Measurements from ENCODE around the gene IGF2R. TPM values are rescaled to one million over a fixed set of nuclear protein-coding genes. Genes with fewer than 3 reads are reported as not detected.

IGF2R gene
- total RNA-seq, 1 donor from 2014 or later = 73.4 TPM

DNA sequence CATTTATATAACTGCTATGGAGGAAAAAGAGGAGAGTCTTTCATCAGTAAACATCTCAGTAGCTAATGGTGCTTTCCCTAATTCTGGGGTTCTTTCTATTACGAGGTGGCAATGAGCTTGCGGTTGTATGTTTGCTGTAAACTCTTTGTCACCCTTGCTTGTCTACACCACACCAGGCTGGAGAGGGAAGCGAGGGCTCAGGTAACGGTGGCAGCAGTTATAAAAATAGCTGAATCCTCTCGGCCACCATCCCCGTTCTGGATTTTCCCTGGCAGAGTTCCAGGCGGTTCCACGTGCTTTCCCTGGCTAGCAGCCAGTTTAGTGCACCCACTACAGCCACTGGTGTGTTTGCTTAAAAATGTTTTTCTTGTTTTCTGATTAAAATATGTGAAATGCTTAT, 39.1 kb upstream of the IGF2R start:
- Histone ChIP-seq H3K4me3 (no peak overlapping the region), H3K27ac (no peak overlapping the region), H3K4me1 (peaks cover 11% of the 10 kb centered on the region), H3K36me3 (no peaks in the 10 kb centered on the region), H3K27me3 (no peaks in the 10 kb centered on the region), H3K9me3 (no peaks in the 10 kb centered on the region)
- TF ChIP-seq POLR2A (IDR thresholded peaks at IDR 0.05) = no peak
- no peak for TF ChIP-seq POLR2AphosphoS5 (IDR thresholded peaks at IDR 0.05; ENCODE audit: insufficient read depth in 1 of 2, low read depth in 1 of 2)
- TF ChIP-seq, protein P1, sequence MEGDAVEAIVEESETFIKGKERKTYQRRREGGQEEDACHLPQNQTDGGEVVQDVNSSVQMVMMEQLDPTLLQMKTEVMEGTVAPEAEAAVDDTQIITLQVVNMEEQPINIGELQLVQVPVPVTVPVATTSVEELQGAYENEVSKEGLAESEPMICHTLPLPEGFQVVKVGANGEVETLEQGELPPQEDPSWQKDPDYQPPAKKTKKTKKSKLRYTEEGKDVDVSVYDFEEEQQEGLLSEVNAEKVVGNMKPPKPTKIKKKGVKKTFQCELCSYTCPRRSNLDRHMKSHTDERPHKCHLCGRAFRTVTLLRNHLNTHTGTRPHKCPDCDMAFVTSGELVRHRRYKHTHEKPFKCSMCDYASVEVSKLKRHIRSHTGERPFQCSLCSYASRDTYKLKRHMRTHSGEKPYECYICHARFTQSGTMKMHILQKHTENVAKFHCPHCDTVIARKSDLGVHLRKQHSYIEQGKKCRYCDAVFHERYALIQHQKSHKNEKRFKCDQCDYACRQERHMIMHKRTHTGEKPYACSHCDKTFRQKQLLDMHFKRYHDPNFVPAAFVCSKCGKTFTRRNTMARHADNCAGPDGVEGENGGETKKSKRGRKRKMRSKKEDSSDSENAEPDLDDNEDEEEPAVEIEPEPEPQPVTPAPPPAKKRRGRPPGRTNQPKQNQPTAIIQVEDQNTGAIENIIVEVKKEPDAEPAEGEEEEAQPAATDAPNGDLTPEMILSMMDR (IDR thresholded peaks at IDR 0.05) = no peak
- peak in 1 of 2 donors; percentile 77 for DNase-seq (ENCODE audit: extremely low spot score in 2 of 2)
- intact Hi-C loops (cut with DNase I) = no loop called here

DNA sequence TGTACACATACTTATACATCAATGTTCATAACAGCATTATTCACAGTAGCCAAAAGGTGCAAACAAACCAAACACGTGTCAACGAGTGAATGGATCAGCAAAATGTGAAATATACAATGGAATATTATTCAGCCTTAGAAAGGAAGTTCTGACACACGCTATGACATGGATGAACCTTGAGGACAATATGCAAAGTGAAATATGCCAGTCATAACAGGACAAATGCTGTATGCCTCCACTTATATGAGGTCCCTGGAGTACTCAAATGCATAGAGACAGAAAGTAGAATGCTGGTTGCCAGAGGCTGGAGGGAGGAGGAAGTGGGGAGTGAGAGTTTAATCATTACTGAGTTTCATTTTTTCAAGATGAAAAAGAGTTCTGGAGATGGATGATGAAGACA, 37.8 kb upstream of the IGF2R start:
- Histone ChIP-seq H3K9me3 (no peaks in the 10 kb centered on the region), H3K4me1 (peaks cover 11% of the 10 kb centered on the region), H3K27ac (no peak overlapping the region), H3K36me3 (no peaks in the 10 kb centered on the region), H3K4me3 (no peak overlapping the region), H3K27me3 (no peaks in the 10 kb centered on the region)
- intact Hi-C loops (cut with DNase I) = no loop called here
- no peak for TF ChIP-seq POLR2A (IDR thresholded peaks at IDR 0.05)
- no peak for TF ChIP-seq POLR2AphosphoS5 (IDR thresholded peaks at IDR 0.05; ENCODE audit: insufficient read depth in 1 of 2, low read depth in 1 of 2)
- TF ChIP-seq, protein P1 (IDR thresholded peaks at IDR 0.05) = no peak
- no peak for DNase-seq (ENCODE audit: extremely low spot score in 2 of 2)

DNA sequence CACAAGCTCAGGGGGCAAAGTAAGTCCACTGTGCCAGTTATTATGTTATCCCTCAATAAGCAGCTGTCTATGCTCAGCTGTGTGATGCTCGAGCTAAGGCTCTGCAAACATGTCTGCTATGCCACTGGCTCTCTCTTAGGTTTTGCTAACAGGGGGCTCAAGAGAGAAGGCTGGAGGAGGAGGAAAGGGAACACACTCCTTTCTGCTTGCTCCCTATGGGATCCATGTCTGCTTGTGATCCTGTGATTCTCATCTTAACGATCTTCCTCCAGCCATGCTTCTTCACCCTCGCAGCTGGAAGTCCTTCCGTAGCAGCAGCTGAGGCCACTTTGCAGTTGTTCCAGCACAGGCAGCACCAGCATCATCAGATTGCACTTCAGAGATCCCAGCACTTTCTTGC, 37.0 kb upstream of the IGF2R start:
- no peak for DNase-seq (ENCODE audit: extremely low spot score in 2 of 2)
- H3K4me1 ChIP-seq = peaks cover 11% of the 10 kb centered on the region
- H3K27me3 ChIP-seq = no peaks in the 10 kb centered on the region
- H3K9me3 ChIP-seq = no peaks in the 10 kb centered on the region
- no peak overlapping the region for H3K27ac ChIP-seq
- TF ChIP-seq POLR2AphosphoS5 (IDR thresholded peaks at IDR 0.05; ENCODE audit: insufficient read depth in 1 of 2, low read depth in 1 of 2) = no peak
- TF ChIP-seq, protein P1 (IDR thresholded peaks at IDR 0.05) = no peak
- no peak for TF ChIP-seq POLR2A (IDR thresholded peaks at IDR 0.05)
- intact Hi-C loops (cut with DNase I) = no loop called here
- H3K4me3 ChIP-seq = no peak overlapping the region
- H3K36me3 ChIP-seq = no peaks in the 10 kb centered on the region

DNA sequence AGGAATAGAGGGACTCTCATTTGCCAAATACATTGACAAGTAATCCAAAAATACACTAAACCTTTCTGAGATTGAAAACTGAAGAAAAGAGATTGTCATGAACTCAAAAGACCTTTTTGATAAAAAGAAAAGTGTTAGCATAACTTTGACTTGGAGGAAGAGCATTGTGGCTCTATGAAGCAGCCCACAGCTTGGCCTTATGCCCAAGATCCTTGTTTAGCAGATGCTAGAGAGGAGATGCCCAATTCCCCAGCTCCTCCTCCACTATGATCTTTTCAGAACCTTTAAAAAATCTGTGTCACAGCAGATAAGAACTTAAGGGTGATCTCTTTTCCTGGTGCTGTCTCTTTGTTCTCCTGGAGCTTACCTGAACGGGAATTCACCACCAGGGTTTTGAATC, 35.8 kb upstream of the IGF2R start:
- TF ChIP-seq POLR2AphosphoS5 (IDR thresholded peaks at IDR 0.05; ENCODE audit: insufficient read depth in 1 of 2, low read depth in 1 of 2) (no peak), POLR2A (IDR thresholded peaks at IDR 0.05) (no peak)
- TF ChIP-seq, protein P1 (IDR thresholded peaks at IDR 0.05) = no peak
- Histone ChIP-seq H3K27ac (no peak overlapping the region), H3K4me1 (peaks cover 11% of the 10 kb centered on the region)

DNA sequence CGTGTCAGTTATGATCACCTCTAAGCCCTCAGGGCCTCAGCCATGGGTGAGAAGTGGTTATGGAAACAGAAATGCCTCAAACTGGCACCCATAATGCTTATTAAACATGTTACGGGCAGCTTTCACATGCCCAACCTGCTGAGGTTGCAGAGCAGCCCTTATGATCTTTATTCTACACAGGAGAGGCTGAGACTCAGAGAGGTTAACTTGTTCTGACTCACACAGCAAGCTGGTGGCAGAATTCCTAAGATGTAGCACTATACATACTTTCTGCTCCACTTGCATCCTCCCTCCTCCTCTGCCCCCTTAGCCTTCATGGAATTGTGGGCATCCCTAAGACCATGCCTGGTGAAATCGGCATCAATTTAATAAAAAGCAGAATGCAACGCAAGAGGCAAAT, 34.7 kb upstream of the IGF2R start:
- no peaks in the 10 kb centered on the region for H3K9me3 ChIP-seq
- no peak for DNase-seq (ENCODE audit: extremely low spot score in 2 of 2)
- no peaks in the 10 kb centered on the region for H3K36me3 ChIP-seq
- no peaks in the 10 kb centered on the region for H3K27me3 ChIP-seq
- TF ChIP-seq POLR2AphosphoS5 (IDR thresholded peaks at IDR 0.05; ENCODE audit: insufficient read depth in 1 of 2, low read depth in 1 of 2) = no peak
- TF ChIP-seq, protein P1 (IDR thresholded peaks at IDR 0.05) = no peak
- no peak for TF ChIP-seq POLR2A (IDR thresholded peaks at IDR 0.05)
- no peak overlapping the region for H3K27ac ChIP-seq
- H3K4me1 ChIP-seq = peaks cover 11% of the 10 kb centered on the region
- intact Hi-C loops (cut with DNase I) = no loop called here
- H3K4me3 ChIP-seq = no peak overlapping the region

More for the DNA sequence above, 35.8 kb upstream of the IGF2R start:
- no peak overlapping the region for H3K4me3 ChIP-seq
- DNase-seq (ENCODE audit: extremely low spot score in 2 of 2) = no peak
- intact Hi-C loops (cut with DNase I) = no loop called here
- no peaks in the 10 kb centered on the region for H3K9me3 ChIP-seq
- H3K27me3 ChIP-seq = no peaks in the 10 kb centered on the region
- no peaks in the 10 kb centered on the region for H3K36me3 ChIP-seq

All from vagina (tissue), 2 donors.